Loucy (cell line): ENCODE results near the gene CDC26.
A peak's percentile ranks its signal among the peaks of the same experiment; 100 is the strongest.

Source experiments
- H2AFZ ChIP-seq: fragments of 200-600 bp; sonication (generic); 2 replicates; pipeline ENCODE4 v1.6.0; 2016; ENCODE audit warnings: antibody characterized with exemption, mild to moderate bottlenecking, low read length, moderate library complexity
- H3F3A ChIP-seq: fragments of 200-600 bp; 2 replicates; pipeline ENCODE4 v1.6.0; 2016; ENCODE audit warnings: antibody characterized with exemption, low read depth, mild to moderate bottlenecking
- H3K27me3 ChIP-seq: fragments of 200-600 bp; sonication (generic); 2 replicates; pipeline ENCODE4 v1.6.1; 2014; ENCODE audit warnings: low read length, mild to moderate bottlenecking; ENCODE audit not compliant: insufficient read depth, poor library complexity, severe bottlenecking
- H3K36me3 ChIP-seq: fragments of 200-600 bp; sonication (generic); 2 replicates; pipeline ENCODE4 v1.6.1; 2016; ENCODE audit warnings: low read length; ENCODE audit not compliant: insufficient read depth
- H3K4me1 ChIP-seq: fragments of 200-600 bp; sonication (generic); 2 replicates; pipeline ENCODE4 v1.5.1; 2014; ENCODE audit warnings: low read length, mild to moderate bottlenecking; ENCODE audit not compliant: insufficient read depth, poor library complexity, severe bottlenecking
- H3K4me2 ChIP-seq: fragments of 200-600 bp; sonication (generic); 2 replicates; pipeline ENCODE4 v1.6.0; 2014; ENCODE audit warnings: antibody characterized with exemption, low read length, low read depth, mild to moderate bottlenecking; ENCODE audit not compliant: poor library complexity, severe bottlenecking
- H3K4me3 ChIP-seq: fragments of 200-600 bp; sonication (generic); 2 replicates; pipeline ENCODE4 v1.5.1; 2014; ENCODE audit warnings: low read length, mild to moderate bottlenecking, mixed read lengths; ENCODE audit not compliant: poor library complexity, severe bottlenecking
- H3K79me2 ChIP-seq: fragments of 200-600 bp; sonication (generic); 2 replicates; pipeline ENCODE4 v1.6.1; 2014; ENCODE audit warnings: low read length; ENCODE audit not compliant: insufficient read depth
- H3K9ac ChIP-seq: fragments of 200-600 bp; sonication (generic); 2 replicates; pipeline ENCODE4 v1.6.0; 2014; ENCODE audit warnings: mild to moderate bottlenecking, low read depth, low read length, moderate library complexity; ENCODE audit not compliant: poor library complexity, severe bottlenecking
- H3K9me2 ChIP-seq: fragments of 200-600 bp; sonication (generic); replicated peaks from 2 replicates; pipeline ENCODE4 v1.6.1; 2016; ENCODE audit warnings: low read depth, low read length, mixed read lengths
- H3K9me3 ChIP-seq: fragments of 200-600 bp; sonication (generic); 2 replicates; pipeline ENCODE4 v1.6.1; 2014; ENCODE audit warnings: mild to moderate bottlenecking, antibody characterized with exemption, low read length, low read depth; ENCODE audit not compliant: insufficient read depth
- H4K20me1 ChIP-seq: fragments of 200-600 bp; sonication (generic); 2 replicates; pipeline ENCODE4 v1.6.0; 2014; ENCODE audit warnings: antibody characterized with exemption, low read length, mild to moderate bottlenecking; ENCODE audit not compliant: insufficient read depth, poor library complexity, severe bottlenecking
- EZH2phosphoT487 ChIP-seq: fragments of 200-600 bp; IDR thresholded peaks from 2 replicates; pipeline ENCODE4 v1.6.1; 2018; ENCODE audit warnings: antibody characterized with exemption, mild to moderate bottlenecking, moderate library complexity, borderline replicate concordance
- TF ChIP-seq, protein P1 (sequence below): fragments of 200-600 bp; sonication (generic); conservative IDR thresholded peaks from 2 replicates; pipeline ENCODE4 v1.5.1; 2014; ENCODE audit warnings: mild to moderate bottlenecking, antibody characterized with exemption, low read length

Gene CDC26

DNA sequence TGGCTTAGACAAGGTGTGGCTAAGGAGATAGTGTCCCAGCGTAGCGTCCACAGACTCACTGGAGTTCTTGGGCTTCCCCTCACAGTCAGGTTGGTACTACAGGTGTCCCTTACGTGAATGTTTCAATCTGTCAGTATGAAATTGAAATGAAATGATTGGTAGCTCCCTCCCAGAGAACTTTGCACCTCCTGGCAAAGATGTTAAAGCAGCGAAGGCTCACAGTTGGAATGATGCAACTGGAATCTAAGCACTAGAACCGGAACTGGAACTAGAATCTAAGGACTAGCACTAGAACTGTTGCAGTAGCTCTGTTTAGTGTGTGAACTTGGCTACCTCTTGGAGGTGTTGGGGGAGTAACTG, 52.9 kb downstream of the CDC26 start:
- Histone ChIP-seq H3K27me3 (no peaks in the 10 kb centered on the region), H4K20me1 (peaks cover 14% of the 10 kb centered on the region), H3K4me2 (peak overlapping the region; percentile 88), H3K79me2 (peaks cover 52% of the 10 kb centered on the region), H2AFZ (no peak overlapping the region), H3K9me3 (no peaks in the 10 kb centered on the region), H3K36me3 (no peaks in the 10 kb centered on the region), H3K9ac (peak overlapping the region; percentile 89), H3K9me2 (no peaks in the 10 kb centered on the region), H3F3A (no peaks in the 10 kb centered on the region), H3K4me1 (peaks cover 52% of the 10 kb centered on the region), H3K4me3 (peak overlapping the region; percentile 94)
- TF ChIP-seq, protein P1, sequence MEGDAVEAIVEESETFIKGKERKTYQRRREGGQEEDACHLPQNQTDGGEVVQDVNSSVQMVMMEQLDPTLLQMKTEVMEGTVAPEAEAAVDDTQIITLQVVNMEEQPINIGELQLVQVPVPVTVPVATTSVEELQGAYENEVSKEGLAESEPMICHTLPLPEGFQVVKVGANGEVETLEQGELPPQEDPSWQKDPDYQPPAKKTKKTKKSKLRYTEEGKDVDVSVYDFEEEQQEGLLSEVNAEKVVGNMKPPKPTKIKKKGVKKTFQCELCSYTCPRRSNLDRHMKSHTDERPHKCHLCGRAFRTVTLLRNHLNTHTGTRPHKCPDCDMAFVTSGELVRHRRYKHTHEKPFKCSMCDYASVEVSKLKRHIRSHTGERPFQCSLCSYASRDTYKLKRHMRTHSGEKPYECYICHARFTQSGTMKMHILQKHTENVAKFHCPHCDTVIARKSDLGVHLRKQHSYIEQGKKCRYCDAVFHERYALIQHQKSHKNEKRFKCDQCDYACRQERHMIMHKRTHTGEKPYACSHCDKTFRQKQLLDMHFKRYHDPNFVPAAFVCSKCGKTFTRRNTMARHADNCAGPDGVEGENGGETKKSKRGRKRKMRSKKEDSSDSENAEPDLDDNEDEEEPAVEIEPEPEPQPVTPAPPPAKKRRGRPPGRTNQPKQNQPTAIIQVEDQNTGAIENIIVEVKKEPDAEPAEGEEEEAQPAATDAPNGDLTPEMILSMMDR: no peak
- no peak for TF ChIP-seq EZH2phosphoT487

DNA sequence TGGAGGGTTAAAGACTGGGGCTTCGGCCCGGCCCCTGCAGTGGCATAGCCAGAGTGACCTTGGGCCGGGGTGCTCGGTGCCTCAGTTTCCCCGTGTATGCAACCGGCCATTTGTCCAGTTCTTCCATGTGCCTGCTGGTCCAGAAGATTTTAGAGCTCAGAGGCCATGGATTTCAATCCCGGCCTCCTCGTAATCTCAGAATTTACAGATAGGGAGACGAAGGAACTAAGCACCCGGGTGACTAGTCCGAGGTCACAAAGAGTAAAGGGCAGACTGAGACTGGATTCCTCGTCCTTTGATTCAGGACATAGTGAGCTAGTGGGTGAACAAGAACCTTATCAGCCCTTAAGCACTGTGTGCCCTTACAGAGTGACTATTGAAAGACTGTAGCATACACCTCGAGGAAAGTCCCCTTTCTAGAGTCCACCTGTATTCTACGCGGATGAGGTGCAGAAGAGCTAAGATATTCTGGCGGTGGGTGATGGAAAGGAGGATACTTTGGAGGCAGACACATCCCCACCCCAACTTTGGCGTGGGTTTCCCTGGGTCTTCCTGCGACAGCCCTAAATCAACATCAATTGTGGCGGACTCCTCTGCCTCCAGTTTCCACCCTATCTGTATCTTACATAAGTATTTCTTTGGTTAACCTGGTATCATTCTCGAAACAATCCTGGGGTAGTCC, 53.4 kb downstream of the CDC26 start:
- no peaks in the 10 kb centered on the region for H3K27me3 ChIP-seq
- no peak for TF ChIP-seq EZH2phosphoT487
- TF ChIP-seq, protein P1: no peak
- H4K20me1 ChIP-seq: peaks cover 14% of the 10 kb centered on the region
- H3K9me2 ChIP-seq: no peaks in the 10 kb centered on the region
- H2AFZ ChIP-seq: peak overlapping the region; percentile 92
- no peaks in the 10 kb centered on the region for H3K9me3 ChIP-seq
- peak overlapping the region; percentile 88 for H3K4me2 ChIP-seq
- H3K36me3 ChIP-seq: no peaks in the 10 kb centered on the region
- peak overlapping the region; percentile 94 for H3K4me3 ChIP-seq
- peaks cover 55% of the 10 kb centered on the region for H3K79me2 ChIP-seq
- H3F3A ChIP-seq: no peaks in the 10 kb centered on the region
- peaks cover 48% of the 10 kb centered on the region for H3K4me1 ChIP-seq
- peak overlapping the region; percentile 89 for H3K9ac ChIP-seq

DNA sequence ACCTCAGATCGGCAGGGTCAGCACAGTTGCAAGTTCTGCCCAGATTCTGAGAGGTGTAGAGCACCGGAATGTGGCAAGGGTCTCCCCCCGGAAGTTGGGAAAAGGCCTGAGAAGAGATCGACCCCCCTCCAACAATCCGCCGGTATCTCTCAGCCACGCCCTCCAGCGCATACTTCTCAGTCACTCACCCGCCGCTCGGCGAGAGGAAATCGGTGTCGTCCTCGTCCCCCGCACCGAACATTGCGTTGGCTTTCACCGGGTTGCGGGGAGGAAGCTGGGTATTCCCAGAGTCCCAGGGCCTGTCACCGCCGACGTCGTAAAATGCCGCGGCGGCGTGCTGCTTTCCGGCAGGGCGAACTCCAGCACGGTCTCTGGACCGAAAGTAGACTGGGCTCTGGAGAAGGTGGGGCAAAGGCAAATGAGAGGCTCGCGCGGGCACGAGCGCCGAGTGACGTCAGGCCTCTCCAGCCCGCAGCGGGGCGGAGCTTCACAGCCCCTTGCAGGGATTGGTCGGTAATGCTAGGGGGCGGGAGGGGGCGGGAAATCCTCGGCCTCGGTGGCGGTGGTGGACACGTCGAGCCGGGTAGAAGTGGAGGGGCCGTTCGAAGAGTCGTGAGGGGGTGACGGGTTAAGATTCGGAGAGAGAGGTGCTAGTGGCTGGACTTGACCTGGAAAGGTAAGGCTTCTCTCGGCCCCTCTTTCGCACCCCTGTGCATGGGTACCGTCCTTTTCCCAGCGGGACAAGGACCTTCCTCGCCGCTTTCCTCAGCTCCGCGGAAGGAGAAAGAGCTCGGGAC, 54.2 kb downstream of the CDC26 start, which contains the start of the genes FKBP15 and SLC31A1:
Gene FKBP15 (minus strand): TSS at position 275 of the 797 bp plus-strand sequence. CDS start 34 bp downstream, at position 241.
Gene SLC31A1 (plus strand): TSS at position 542 of the 797 bp plus-strand sequence. CDS start 34,605 bp downstream, outside the sequence.
- Histone ChIP-seq H4K20me1 (peaks cover 16% of the 10 kb centered on the region), H3F3A (no peaks in the 10 kb centered on the region), H3K9me2 (no peaks in the 10 kb centered on the region), H3K27me3 (no peaks in the 10 kb centered on the region), H3K4me2 (peak within 1 kb of the TSS; percentile 88), H3K9ac (peak within 1 kb of the TSS; percentile 89), H3K9me3 (no peaks in the 10 kb centered on the region), H3K4me1 (peaks cover 40% of the 10 kb centered on the region), H2AFZ (peak within 1 kb of the TSS; percentile 99), H3K79me2 (peaks cover 63% of the 10 kb centered on the region), H3K4me3 (peak within 1 kb of the TSS; percentile 94), H3K36me3 (no peaks in the 10 kb centered on the region)
- TF ChIP-seq, protein P1: no peak
